ENCODE data around the gene OR10H1. TPM values are rescaled to one million over a fixed set of nuclear protein-coding genes. Genes with fewer than 3 reads are reported as not detected.

The OR10H1 gene
- total RNA-seq, 1 donor from 2014 or later, result not detected

- Mint-ChIP-seq H3K4me3 (no peak overlapping the region), H3K27ac (no peak overlapping the region), H3K27me3 (ENCODE audit: insufficient read depth, low read depth) (peaks cover 4% of the 10 kb centered on the region), H3K4me1 (no peaks in the 10 kb centered on the region), H3K36me3 (no peaks in the 10 kb centered on the region), H3K9me3 (peaks cover 33% of the 10 kb centered on the region)
- Histone ChIP-seq H3K9me3 (ENCODE audit: low read depth) (peaks cover 4% of the 10 kb centered on the region), H4K20me1 (ENCODE audit: low read depth) (no peaks in the 10 kb centered on the region), H3K27ac (no peak overlapping the region), H3K9ac (no peak overlapping the region), H3K4me3 (no peak overlapping the region), H3K36me3 (no peaks in the 10 kb centered on the region), H2AFZ (replicated peaks) (no peak overlapping the region), H3K4me2 (no peak overlapping the region), H3K4me1 (no peaks in the 10 kb centered on the region), H3F3A (ENCODE audit: low read depth) (no peaks in the 10 kb centered on the region), H3K79me2 (ENCODE audit: low read depth) (no peaks in the 10 kb centered on the region), H3K27me3 (no peaks in the 10 kb centered on the region)
- DNase-seq (ENCODE audit: low spot score), result no peak
- TF ChIP-seq EZH2phosphoT487 (IDR thresholded peaks at IDR 0.05) (no peak), CTCF (IDR thresholded peaks at IDR 0.05) (no peak), EZH2 (IDR thresholded peaks at IDR 0.05) (no peak)
These were observed 33.3 kb downstream of the OR10H1 start for GRCh38 chr19:15782211-15782610.

- H3K36me3 Mint-ChIP-seq, result no peaks in the 10 kb centered on the region
- Histone ChIP-seq H2AFZ (replicated peaks) (no peak overlapping the region), H3K36me3 (no peaks in the 10 kb centered on the region), H3K9me3 (ENCODE audit: low read depth) (peaks cover 4% of the 10 kb centered on the region), H3K27ac (no peak overlapping the region), H3F3A (ENCODE audit: low read depth) (no peaks in the 10 kb centered on the region), H3K4me3 (no peak overlapping the region), H4K20me1 (ENCODE audit: low read depth) (no peaks in the 10 kb centered on the region), H3K27me3 (no peaks in the 10 kb centered on the region), H3K9ac (no peak overlapping the region), H3K79me2 (ENCODE audit: low read depth) (no peaks in the 10 kb centered on the region), H3K4me2 (no peak overlapping the region), H3K4me1 (no peaks in the 10 kb centered on the region)
- H3K27me3 Mint-ChIP-seq (ENCODE audit: insufficient read depth, low read depth), result peaks cover 5% of the 10 kb centered on the region
- no peaks in the 10 kb centered on the region for H3K4me1 Mint-ChIP-seq
- peaks cover 32% of the 10 kb centered on the region for H3K9me3 Mint-ChIP-seq
- no peak for DNase-seq (ENCODE audit: low spot score)
- TF ChIP-seq EZH2 (IDR thresholded peaks at IDR 0.05) (no peak), EZH2phosphoT487 (IDR thresholded peaks at IDR 0.05) (no peak)
- H3K27ac Mint-ChIP-seq, result no peak overlapping the region
- H3K4me3 Mint-ChIP-seq, result no peak overlapping the region
These were observed 33.8 kb downstream of the OR10H1 start for GRCh38 chr19:15781661-15782060.

- H3K36me3 ChIP-seq, result no peaks in the 10 kb centered on the region
- Mint-ChIP-seq H3K27me3 (ENCODE audit: insufficient read depth, low read depth) (peaks cover 9% of the 10 kb centered on the region), H3K9me3 (peaks cover 37% of the 10 kb centered on the region), H3K27ac (no peak overlapping the region), H3K4me3 (no peak overlapping the region), H3K36me3 (no peaks in the 10 kb centered on the region), H3K4me1 (no peaks in the 10 kb centered on the region)
- H3K9ac ChIP-seq, result no peak overlapping the region
- H3F3A ChIP-seq (ENCODE audit: low read depth), result no peaks in the 10 kb centered on the region
- H4K20me1 ChIP-seq (ENCODE audit: low read depth), result no peaks in the 10 kb centered on the region
- no peaks in the 10 kb centered on the region for H3K4me1 ChIP-seq
- TF ChIP-seq EZH2 (IDR thresholded peaks at IDR 0.05), result no peak
- TF ChIP-seq EZH2phosphoT487 (IDR thresholded peaks at IDR 0.05), result no peak
- no peak for TF ChIP-seq CTCF (IDR thresholded peaks at IDR 0.05)
- H3K4me3 ChIP-seq, result no peak overlapping the region
- no peak overlapping the region for H3K27ac ChIP-seq
- no peak for DNase-seq (ENCODE audit: low spot score)
- peaks cover 4% of the 10 kb centered on the region for H3K9me3 ChIP-seq (ENCODE audit: low read depth)
- no peak overlapping the region for H3K4me2 ChIP-seq
- H2AFZ ChIP-seq (replicated peaks), result no peak overlapping the region
- no peaks in the 10 kb centered on the region for H3K79me2 ChIP-seq (ENCODE audit: low read depth)
- H3K27me3 ChIP-seq, result no peaks in the 10 kb centered on the region
These were observed 34.6 kb downstream of the OR10H1 start for GRCh38 chr19:15780610-15781418.

Data from neural progenitor cell (in vitro differentiated cells).